Vagina (tissue), 2 donors: ENCODE measurements around the gene SARS1. TPM values are rescaled to one million over a fixed set of nuclear protein-coding genes. Genes with fewer than 3 reads are reported as not detected.

ENCODE experiments used
- DNase-seq, 2 donors: peaks; one replicate each; pipeline ENCODE4 v3.0.0-alpha.2; 2017; ENCODE audit errors: extremely low spot score in 2 of 2
- H3K27ac ChIP-seq: fragments of 200-600 bp; sonication (generic); one replicate; pipeline ENCODE4 v1.5.1; 2019
- H3K27me3 ChIP-seq: fragments of 200-600 bp; sonication (generic); one replicate; pipeline ENCODE4 v1.5.1; 2019
- H3K36me3 ChIP-seq, 2 donors: fragments of 200-600 bp; sonication (generic); one replicate each; pipeline ENCODE4 v1.5.1; 2017 to 2019
- H3K4me1 ChIP-seq: fragments of 200-600 bp; sonication (generic); one replicate; pipeline ENCODE4 v1.5.1; 2019
- H3K4me3 ChIP-seq, 2 donors: fragments of 200-600 bp; sonication (generic); 1 replicate in 1 of 2; 2 replicates in 1 of 2; pipeline ENCODE4 v1.5.1; 2016 to 2019
- H3K9me3 ChIP-seq: fragments of 200-600 bp; sonication (generic); one replicate; pipeline ENCODE4 v1.5.1; 2019
- POLR2A ChIP-seq, 2 donors: fragments of 450-650 bp; IDR thresholded peaks; one replicate each; pipeline ENCODE4 v1.6.1; 2017; ENCODE audit warnings: antibody characterized with exemption in 2 of 2, mild to moderate bottlenecking in 2 of 2, moderate library complexity in 2 of 2
- POLR2AphosphoS5 ChIP-seq, 2 donors: sonication (generic); formaldehyde crosslinking; IDR thresholded peaks; one replicate each; pipeline ENCODE4 v1.9.0; 2017; ENCODE audit warnings: antibody characterized with exemption in 2 of 2, mild to moderate bottlenecking in 2 of 2, low read depth in 1 of 2; ENCODE audit not compliant: insufficient read depth in 1 of 2
- intact Hi-C: fragments of 100-400 bp; cut with DNase I; formaldehyde crosslinking; loops from one replicate; pipeline ENCODE4 v1.15.1; 2023
- total RNA-seq: library from RNA; depleted of rRNA; stranded (reverse); fragments of >200 nt; gene quantifications from one replicate; pipeline ENCODE4 v1.2.3, GENCODE V29; 2016
- TF ChIP-seq, protein P1 (sequence below), 3 experiments: fragments of 450-650 bp in 2 of 3; fragments of 200-600 bp in 1 of 3; sonication (generic) in 1 of 3; IDR thresholded peaks; one replicate each; pipeline ENCODE4 v1.5.1; 2017 to 2019; ENCODE audit warnings: antibody characterized with exemption in 3 of 3, mild to moderate bottlenecking in 2 of 3, moderate library complexity in 2 of 3

The SARS1 gene
- total RNA-seq, 1 donor from 2014 or later, result 135 TPM

DNA sequence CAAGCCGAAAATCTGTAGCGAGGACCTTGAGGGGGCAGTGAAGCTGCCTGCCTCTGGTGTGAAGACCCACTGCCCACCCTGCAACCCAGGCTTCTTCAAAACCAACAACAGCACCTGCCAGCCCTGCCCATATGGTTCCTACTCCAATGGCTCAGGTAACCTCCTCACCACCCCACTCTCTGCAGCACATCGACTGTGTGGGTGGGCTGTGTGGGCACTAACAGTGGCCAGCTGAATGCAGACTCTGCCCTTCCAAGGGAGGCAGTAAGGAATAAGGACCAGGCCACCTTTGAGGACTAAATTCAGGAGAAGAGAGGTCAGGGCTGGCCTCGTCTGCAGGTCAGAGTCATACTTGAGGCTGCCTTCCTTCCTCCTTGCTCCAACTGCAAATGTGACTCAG is 25.5 kb upstream of the SARS1 start:
- DNase-seq, result no peak
- H3K4me3 ChIP-seq, result no peak overlapping the region
- H3K4me1 ChIP-seq, result peaks cover 16% of the 10 kb centered on the region
- H3K9me3 ChIP-seq, result no peaks in the 10 kb centered on the region
- no peaks in the 10 kb centered on the region for H3K27me3 ChIP-seq
- intact Hi-C loops, result no loop called here
- no peaks in the 10 kb centered on the region for H3K36me3 ChIP-seq
- TF ChIP-seq POLR2A (IDR thresholded peaks at IDR 0.05) (no peak), POLR2AphosphoS5 (IDR thresholded peaks at IDR 0.05; ENCODE audit: insufficient read depth in 1 of 2, low read depth in 1 of 2) (no peak)
- TF ChIP-seq, protein P1, sequence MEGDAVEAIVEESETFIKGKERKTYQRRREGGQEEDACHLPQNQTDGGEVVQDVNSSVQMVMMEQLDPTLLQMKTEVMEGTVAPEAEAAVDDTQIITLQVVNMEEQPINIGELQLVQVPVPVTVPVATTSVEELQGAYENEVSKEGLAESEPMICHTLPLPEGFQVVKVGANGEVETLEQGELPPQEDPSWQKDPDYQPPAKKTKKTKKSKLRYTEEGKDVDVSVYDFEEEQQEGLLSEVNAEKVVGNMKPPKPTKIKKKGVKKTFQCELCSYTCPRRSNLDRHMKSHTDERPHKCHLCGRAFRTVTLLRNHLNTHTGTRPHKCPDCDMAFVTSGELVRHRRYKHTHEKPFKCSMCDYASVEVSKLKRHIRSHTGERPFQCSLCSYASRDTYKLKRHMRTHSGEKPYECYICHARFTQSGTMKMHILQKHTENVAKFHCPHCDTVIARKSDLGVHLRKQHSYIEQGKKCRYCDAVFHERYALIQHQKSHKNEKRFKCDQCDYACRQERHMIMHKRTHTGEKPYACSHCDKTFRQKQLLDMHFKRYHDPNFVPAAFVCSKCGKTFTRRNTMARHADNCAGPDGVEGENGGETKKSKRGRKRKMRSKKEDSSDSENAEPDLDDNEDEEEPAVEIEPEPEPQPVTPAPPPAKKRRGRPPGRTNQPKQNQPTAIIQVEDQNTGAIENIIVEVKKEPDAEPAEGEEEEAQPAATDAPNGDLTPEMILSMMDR (IDR thresholded peaks at IDR 0.05), result no peak
- H3K27ac ChIP-seq, result no peak overlapping the region

DNA sequence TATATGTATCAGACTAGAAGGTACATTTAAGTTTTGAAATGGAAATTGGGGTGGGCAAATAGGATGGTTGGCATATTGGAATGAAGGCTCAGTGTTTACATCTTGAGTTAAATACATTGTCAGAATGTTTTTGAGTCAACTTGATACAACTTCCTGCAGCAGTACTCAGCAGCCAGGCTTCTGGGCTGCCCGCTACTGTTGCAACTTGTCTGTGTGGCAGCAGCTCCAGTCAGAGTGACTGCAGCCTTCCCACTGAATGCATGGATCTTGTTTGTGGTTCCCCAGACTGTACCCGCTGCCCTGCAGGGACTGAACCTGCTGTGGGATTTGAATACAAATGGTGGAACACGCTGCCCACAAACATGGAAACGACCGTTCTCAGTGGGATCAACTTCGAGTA is 24.9 kb upstream of the SARS1 start:
- DNase-seq, result no peak
- peaks cover 16% of the 10 kb centered on the region for H3K4me1 ChIP-seq
- no peak overlapping the region for H3K4me3 ChIP-seq
- intact Hi-C loops, result no loop called here
- TF ChIP-seq, protein P1 (IDR thresholded peaks at IDR 0.05), result no peak
- TF ChIP-seq POLR2A (IDR thresholded peaks at IDR 0.05), result no peak
- TF ChIP-seq POLR2AphosphoS5 (IDR thresholded peaks at IDR 0.05; ENCODE audit: insufficient read depth in 1 of 2, low read depth in 1 of 2), result no peak
- H3K36me3 ChIP-seq, result no peaks in the 10 kb centered on the region
- no peaks in the 10 kb centered on the region for H3K9me3 ChIP-seq
- H3K27me3 ChIP-seq, result no peaks in the 10 kb centered on the region
- no peak overlapping the region for H3K27ac ChIP-seq

DNA sequence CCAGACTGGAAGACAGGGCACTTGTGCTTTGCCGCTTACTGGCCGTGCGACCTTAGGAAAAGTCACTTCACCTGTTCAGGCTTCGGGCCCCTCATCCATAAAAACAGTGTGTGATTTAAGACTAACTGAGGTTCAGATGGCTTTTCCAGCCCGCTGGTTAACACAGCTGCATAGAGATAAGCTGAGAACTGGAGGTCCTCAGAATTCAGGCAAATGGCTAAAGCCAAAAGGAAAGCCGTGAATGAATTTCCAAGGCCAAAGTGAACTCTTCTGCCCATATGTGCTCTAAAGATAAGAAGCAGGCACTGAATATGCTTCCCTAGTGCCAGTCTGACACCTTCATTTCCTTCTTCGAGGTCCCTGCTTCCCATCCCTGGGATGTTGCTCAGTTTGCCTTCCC is 23.5 kb upstream of the SARS1 start:
- TF ChIP-seq POLR2AphosphoS5 (IDR thresholded peaks at IDR 0.05; ENCODE audit: insufficient read depth in 1 of 2, low read depth in 1 of 2) (no peak), POLR2A (IDR thresholded peaks at IDR 0.05) (no peak)
- TF ChIP-seq, protein P1 (IDR thresholded peaks at IDR 0.05), result no peak
- Histone ChIP-seq H3K9me3 (no peaks in the 10 kb centered on the region), H3K4me3 (no peak overlapping the region), H3K4me1 (peaks cover 16% of the 10 kb centered on the region), H3K27me3 (no peaks in the 10 kb centered on the region), H3K27ac (no peak overlapping the region), H3K36me3 (no peaks in the 10 kb centered on the region)
- intact Hi-C loops, result no loop called here
- DNase-seq, result no peak

DNA sequence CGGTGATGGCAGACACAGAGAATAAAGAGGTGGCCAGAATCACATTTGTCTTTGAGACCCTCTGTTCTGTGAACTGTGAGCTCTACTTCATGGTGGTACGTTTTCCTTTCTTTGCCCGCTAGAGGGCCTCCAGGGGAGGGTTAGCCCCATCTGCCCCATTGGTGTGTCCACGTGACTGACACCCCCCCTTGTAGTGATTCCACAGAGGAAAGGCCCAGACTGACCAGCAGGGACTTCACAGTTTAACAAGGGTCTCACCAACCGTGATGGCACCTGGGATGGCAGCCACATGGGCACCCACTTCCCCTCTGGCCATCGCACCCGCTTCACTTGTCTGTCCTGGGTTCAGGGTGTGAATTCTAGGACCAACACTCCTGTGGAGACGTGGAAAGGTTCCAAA is 22.3 kb upstream of the SARS1 start:
- Histone ChIP-seq H3K27me3 (no peaks in the 10 kb centered on the region), H3K9me3 (no peaks in the 10 kb centered on the region), H3K36me3 (no peaks in the 10 kb centered on the region), H3K27ac (no peak overlapping the region), H3K4me3 (no peak overlapping the region), H3K4me1 (peaks cover 12% of the 10 kb centered on the region)
- intact Hi-C loops, result no loop called here
- TF ChIP-seq POLR2AphosphoS5 (IDR thresholded peaks at IDR 0.05; ENCODE audit: insufficient read depth in 1 of 2, low read depth in 1 of 2) (no peak), POLR2A (IDR thresholded peaks at IDR 0.05) (no peak)
- TF ChIP-seq, protein P1 (IDR thresholded peaks at IDR 0.05), result no peak
- no peak for DNase-seq

DNA sequence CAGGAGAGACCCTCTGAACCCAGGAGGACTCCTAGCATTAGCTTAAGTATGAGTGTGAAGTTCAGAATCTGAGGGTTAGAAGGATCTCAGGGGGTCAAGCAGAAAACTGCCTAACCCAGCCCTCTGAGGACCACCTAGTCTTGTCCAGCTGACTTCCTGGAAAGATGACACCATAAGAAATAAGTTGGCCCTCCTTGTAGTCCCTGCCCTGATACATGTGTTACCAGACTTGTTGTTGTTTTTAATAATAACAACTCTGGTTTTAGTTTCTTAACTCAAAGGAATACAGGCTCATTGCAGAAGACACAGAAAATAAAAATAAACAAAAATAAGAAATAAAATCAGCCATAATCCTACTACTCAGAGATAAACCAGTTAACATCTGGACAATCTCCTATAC is 21.8 kb upstream of the SARS1 start:
- intact Hi-C loops, result no loop called here
- DNase-seq, result no peak
- H3K36me3 ChIP-seq, result no peaks in the 10 kb centered on the region
- no peak overlapping the region for H3K27ac ChIP-seq
- peaks cover 6% of the 10 kb centered on the region for H3K4me1 ChIP-seq
- no peak overlapping the region for H3K4me3 ChIP-seq
- H3K9me3 ChIP-seq, result no peaks in the 10 kb centered on the region
- TF ChIP-seq, protein P1 (IDR thresholded peaks at IDR 0.05), result no peak
- TF ChIP-seq POLR2A (IDR thresholded peaks at IDR 0.05) (no peak), POLR2AphosphoS5 (IDR thresholded peaks at IDR 0.05; ENCODE audit: insufficient read depth in 1 of 2, low read depth in 1 of 2) (no peak)
- no peaks in the 10 kb centered on the region for H3K27me3 ChIP-seq
